Measurements from ENCODE around the gene CADM3.

Gene CADM3, protein sequence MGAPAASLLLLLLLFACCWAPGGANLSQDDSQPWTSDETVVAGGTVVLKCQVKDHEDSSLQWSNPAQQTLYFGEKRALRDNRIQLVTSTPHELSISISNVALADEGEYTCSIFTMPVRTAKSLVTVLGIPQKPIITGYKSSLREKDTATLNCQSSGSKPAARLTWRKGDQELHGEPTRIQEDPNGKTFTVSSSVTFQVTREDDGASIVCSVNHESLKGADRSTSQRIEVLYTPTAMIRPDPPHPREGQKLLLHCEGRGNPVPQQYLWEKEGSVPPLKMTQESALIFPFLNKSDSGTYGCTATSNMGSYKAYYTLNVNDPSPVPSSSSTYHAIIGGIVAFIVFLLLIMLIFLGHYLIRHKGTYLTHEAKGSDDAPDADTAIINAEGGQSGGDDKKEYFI

GRCh38 chr1:159171254-159171687, at the start of gene CADM3:
Gene CADM3, plus strand, starts transcription at chr1:159171615. Its CDS starts 151 bp downstream, at chr1:159171766.
- in situ Hi-C loops (cut with MboI; ENCODE audit: low sequenced_read_pairs), result no loop called here

DNA sequence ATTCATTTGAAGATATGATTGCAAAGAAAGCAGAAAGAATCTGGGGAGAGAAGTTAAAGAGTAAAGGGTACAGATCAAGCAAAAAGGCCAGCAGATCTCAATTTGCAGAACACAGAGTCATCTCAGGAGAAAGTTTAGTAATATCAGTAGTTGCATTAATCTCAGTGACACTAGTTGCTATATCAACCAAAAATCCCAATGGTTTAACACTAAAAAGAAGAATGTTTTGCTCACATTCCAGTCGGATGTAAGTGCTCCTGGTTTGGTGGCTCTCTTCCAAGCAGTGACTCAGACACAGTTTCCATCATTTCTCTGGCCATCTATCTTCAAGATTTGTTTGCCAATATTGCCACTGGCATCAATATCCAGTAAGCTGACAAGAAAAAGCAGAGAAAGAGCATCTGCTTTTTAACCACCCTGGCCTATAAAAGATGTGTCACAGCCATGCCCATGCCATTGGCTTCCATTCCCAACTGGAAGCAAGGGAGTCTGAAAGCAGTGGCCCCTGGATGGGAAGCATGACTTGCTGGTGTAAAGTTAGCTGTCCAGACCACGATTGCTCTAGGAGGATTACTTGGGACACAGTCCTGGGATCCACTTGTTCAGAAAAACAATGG, 49.3 kb upstream of the CADM3 start:
- in situ Hi-C loops (cut with MboI; ENCODE audit: low sequenced_read_pairs), result no loop called here

DNA sequence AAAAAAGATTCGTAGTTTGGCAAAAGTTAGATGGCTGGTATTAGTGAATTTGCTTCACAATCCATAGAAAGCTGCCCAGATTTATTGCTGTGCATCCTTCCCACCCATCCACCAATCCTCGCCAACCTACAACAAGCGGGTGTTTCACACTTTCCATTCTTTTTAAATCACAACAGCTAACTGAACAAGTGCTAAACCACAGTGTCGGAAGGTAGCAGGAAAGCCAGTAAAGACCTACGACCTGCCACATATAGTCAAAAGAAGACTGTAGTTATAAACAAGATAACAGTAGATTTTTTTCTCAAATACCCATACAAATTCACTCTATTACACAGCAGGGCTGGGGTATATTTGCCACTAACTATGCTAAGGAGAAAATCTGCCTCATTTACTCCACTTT, 47.8 kb upstream of the CADM3 start:
- in situ Hi-C loops (cut with MboI; ENCODE audit: low sequenced_read_pairs), result no loop called here

GRCh38 chr1:159132271-159132881, 39.0 kb upstream of the CADM3 start:
- in situ Hi-C loops (cut with MboI; ENCODE audit: low sequenced_read_pairs), result no loop called here

GRCh38 chr1:159140474-159140873, 30.9 kb upstream of the CADM3 start:
- in situ Hi-C loops (cut with MboI; ENCODE audit: low sequenced_read_pairs), result no loop called here

- in situ Hi-C loops (cut with MboI; ENCODE audit: low sequenced_read_pairs), result no loop called here
Measured at GRCh38 chr1:159141584-159142390, 29.6 kb upstream of the CADM3 start.

DNA sequence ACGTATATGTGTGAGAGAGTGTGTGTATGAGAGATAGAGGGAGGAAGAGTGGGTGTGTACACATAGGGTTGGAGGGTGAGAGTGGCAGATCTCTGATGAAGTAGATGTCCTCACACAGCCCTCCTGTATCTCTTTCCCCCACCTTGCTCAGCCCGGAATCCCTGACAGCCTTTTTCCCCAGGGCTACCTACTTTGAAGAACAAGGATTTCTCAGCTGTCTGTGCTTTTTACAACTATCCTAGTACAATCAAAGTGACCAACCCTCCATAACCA, 29.1 kb upstream of the CADM3 start:
- in situ Hi-C loops (cut with MboI; ENCODE audit: low sequenced_read_pairs), result no loop called here

DNA sequence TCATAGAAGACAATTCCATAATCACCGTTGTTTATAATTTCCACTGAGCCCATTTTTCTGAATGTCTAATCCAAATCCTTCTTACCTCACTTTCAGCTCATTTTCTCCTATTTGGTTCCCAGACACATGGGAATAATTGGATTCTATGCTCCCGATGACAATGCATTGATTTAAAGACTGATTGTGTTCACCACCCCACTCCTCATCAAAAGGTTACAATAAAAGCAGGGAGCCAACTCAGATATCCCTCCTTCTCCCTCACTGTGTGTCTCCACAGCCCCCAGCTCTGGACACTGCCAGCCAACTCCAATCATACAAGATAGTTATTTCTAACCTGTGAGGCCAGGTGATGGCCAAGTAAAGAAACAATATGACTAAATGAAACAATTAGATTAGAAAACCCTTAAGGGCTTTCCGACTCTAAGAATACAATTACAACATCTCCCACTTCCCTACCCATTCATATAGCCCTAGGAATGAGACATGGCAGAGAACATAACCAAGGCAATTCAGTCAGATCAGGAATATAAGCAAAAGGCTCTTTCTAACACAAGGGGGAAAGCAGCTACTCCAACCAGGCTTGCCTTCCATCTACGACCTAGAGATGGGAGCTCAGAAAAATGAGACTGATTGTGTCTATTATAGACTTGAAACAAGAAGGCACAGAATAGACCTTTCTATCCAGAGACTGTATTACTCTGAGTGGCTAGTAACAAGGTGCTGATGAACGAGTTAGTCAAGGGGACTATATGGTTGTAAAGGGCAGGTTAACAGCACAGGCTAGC, 28.5 kb upstream of the CADM3 start:
- in situ Hi-C loops (cut with MboI; ENCODE audit: low sequenced_read_pairs), result no loop called here

GRCh38 chr1:159144571-159144970, 26.8 kb upstream of the CADM3 start:
- in situ Hi-C loops (cut with MboI; ENCODE audit: low sequenced_read_pairs), result no loop called here

DNA sequence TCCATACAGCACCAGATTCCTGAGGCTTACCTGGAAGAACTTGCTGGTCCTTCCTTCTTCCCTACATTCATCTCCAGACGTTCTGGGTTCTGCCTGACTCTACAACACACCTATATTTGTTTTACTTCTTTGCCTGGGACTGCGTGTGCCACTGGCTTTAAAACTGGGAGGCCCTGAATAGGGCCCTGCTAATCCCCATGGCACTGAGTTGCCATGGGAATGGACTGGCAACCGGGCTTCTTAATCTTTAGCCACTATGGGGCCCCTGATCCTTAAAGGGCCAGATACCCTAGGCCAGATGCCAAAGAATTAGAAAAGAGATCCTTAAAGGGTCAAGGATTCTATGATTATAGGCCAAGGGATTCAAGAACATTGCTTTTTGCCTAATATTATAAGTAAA, 24.4 kb upstream of the CADM3 start:
- in situ Hi-C loops (cut with MboI; ENCODE audit: low sequenced_read_pairs), result no loop called here

DNA sequence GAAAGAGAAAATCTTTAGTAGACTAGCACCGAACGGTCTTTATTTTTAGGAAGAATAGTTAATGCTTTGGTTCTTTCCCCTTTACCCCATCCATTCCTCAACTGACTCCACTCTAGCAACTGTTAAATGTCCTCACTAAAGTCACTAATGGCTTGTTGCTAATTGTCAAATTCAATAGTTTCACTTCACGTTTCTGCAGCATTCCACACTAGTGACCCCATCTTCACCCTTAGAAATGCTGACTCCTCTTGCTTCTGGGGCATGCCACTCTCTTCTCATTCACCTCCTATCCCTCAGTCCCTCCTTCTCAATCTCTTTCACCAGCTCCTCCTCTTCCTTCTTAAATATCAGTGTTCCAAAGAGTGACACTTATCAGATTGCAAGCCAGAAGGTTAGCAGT, 19.4 kb upstream of the CADM3 start:
- in situ Hi-C loops (cut with MboI; ENCODE audit: low sequenced_read_pairs), result no loop called here

- in situ Hi-C loops (cut with MboI; ENCODE audit: low sequenced_read_pairs), result no loop called here
Measured at GRCh38 chr1:159161001-159161718, 10.3 kb upstream of the CADM3 start.

- in situ Hi-C loops (cut with MboI; ENCODE audit: low sequenced_read_pairs), result no loop called here
Measured at GRCh38 chr1:159161719-159162026, 9.7 kb upstream of the CADM3 start.

GRCh38 chr1:159162516-159163265, 8.7 kb upstream of the CADM3 start:
- in situ Hi-C loops (cut with MboI; ENCODE audit: low sequenced_read_pairs), result no loop called here

DNA sequence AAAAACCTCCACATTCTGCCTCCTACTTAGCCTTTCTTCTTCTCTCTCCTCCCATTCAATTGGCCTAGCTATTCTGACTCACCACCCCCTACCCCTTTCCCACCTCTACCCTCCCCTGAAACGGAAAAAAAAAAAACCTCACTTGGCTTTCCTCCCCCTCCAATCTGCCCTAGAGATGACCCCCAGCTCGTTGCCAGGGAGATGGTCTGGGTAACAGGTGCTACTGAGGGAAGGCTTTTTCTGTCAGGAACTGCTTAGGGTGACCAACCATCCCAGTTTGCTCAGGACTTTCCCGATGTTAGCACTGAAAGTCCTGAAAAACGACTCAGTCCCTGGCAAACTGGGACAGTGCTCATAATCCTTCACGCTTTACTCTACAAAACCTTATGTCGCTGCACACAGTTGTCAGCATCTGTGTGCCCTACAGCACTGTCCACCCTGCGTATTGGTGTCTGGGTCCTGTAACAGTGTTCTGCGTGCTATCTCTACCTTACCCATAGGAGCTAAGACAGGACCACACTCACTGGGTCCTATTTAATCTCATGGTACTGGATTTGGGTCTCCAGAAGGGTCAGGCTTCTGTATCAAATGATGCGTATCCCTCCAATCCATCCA, 7.7 kb upstream of the CADM3 start:
- in situ Hi-C loops (cut with MboI; ENCODE audit: low sequenced_read_pairs), result no loop called here

GRCh38 chr1:159168043-159168442, 3.4 kb upstream of the CADM3 start:
- in situ Hi-C loops (cut with MboI; ENCODE audit: low sequenced_read_pairs), result no loop called here

DNA sequence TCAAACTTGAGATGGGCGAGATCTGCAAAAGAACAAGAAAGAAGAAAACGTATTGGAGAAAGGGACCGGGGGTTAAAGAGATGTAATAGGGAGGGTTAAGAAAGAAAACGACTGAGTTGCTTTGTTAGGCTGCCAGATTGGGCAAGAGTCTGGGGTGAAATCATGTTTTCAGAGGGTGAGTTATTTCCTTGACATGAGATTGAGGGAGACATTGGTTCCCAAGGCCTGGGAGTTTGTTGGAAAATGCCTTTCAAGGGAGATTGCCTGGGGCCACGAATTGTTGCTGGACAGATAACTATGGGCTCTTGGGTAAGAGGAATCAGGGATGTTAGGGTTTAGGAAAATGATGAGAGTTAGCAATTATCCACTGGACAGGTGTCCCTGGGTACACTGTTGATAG, 776 bp upstream of the CADM3 start:
- in situ Hi-C loops (cut with MboI; ENCODE audit: low sequenced_read_pairs), result no loop called here

DNA sequence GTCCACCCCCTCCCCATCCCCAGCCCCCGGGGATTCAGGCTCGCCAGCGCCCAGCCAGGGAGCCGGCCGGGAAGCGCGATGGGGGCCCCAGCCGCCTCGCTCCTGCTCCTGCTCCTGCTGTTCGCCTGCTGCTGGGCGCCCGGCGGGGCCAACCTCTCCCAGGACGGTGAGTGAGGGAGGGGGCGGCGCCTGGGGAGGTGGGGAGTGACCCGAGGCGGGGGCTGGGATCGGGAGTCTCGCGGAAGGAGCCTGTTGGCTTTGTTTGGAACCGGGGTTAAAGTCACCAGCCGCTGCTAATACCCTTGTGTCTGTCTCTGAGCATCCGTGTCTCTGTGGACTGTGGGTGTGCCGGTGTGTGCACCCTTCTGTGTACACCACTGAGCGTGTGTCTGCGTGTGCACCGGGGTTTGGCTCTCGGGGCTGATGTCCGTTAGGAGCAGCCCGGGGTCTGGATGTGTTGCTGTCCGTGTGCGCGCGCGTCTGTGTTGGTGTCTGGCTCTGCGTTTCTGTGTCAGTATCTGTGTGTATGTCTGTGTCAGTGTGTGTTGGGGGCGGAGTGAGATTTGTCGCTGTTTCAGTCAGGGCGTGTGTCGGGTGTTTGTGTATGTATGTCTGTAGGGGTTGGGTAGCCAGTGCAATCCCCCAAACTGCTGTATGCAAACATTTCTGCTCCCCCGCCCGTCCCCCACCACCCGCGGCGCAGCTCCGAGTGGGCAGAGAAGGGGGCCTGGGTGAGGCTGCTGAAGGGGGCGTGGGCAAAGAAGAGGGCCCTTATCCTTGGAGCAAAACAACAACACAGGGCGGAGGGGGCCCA, 480 bp downstream of the CADM3 start:
- in situ Hi-C loops (cut with MboI; ENCODE audit: low sequenced_read_pairs), result no loop called here

Data from HL-60/S4 (cell line).